ENCODE measurements around the gene ELL2. TPM values are rescaled to one million over a fixed set of nuclear protein-coding genes. Genes with fewer than 3 reads are reported as not detected.
"Not testable (repeated sequence)": the region's sequence is repeated elsewhere in the genome, so short reads cannot be mapped to it uniquely, and the experiment has no call there.

ELL2 gene
- total RNA-seq, 1 experiment from 2014 or later: 39.9 TPM

DNA sequence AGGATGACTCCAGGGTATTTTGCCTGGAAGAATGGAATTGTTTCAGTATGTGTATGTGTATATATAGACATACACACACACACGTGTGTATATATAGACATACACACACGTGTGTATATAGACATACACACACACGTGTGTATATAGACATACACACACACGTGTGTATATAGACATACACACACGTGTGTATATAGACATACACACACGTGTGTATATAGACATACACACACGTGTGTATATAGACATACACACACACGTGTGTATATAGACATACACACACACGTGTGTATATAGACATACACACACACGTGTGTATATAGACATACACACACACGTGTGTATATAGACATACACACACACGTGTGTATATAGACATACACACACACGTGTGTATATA is 34.4 kb downstream of the ELL2 start:
- not testable (repeated sequence) for H3K9me3 ChIP-seq (replicated peaks); DNase-seq (ENCODE audit: low read depth in 1 of 2, low spot score in 2 of 2); H3K4me1 ChIP-seq (replicated peaks); H3K27ac ChIP-seq; H3K27me3 ChIP-seq (replicated peaks); H3K4me3 ChIP-seq
- H3K36me3 ChIP-seq: peaks cover 19% of the 10 kb centered on the region

DNA sequence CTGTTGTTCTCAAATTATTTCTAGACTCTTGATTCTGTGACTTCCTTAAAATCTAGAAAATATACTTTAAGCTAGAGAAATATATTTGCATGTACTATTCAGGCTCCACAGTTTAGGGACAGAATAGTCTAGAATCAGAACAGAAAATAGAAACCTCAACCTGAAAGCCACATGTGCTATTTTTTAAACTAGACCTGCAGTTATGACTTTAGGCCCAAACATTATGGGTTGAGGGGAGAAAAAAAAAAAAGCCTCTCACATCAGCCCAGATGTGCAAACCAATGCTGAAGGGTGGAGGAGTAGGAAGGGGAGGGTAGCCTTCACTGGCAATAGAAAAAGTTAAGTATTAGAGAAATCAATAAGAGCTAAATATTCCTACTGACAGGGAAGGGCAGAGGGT is 35.7 kb downstream of the ELL2 start:
- DNase-seq (ENCODE audit: low read depth in 1 of 2, low spot score in 2 of 2): no peak
- no peak overlapping the region for H3K27ac ChIP-seq
- peaks cover 14% of the 10 kb centered on the region for H3K36me3 ChIP-seq
- no peaks in the 10 kb centered on the region for H3K9me3 ChIP-seq (replicated peaks)
- H3K4me1 ChIP-seq (replicated peaks): peaks cover 4% of the 10 kb centered on the region; the same call in 1 of the 2 replicates
- H3K4me3 ChIP-seq: no peak overlapping the region
- H3K27me3 ChIP-seq (replicated peaks): no peaks in the 10 kb centered on the region

DNA sequence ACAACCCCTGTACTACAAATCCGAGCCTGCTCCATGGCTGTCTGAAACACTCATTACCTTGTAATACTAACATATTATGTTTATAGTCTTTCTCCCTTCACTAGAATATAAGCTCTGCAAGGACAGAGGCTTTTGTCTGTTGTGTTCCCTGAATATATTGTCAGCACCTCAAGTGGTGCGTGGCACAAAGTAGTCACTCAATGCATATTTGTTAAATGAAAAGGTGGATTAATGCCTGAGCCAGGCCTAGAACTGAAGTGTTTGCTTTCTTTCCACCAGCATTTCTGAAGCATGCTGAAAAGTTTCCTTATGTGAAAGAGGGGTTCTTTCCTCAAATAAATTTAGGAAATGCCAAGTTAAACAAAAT is 36.3 kb downstream of the ELL2 start:
- Histone ChIP-seq H3K36me3 (peaks cover 15% of the 10 kb centered on the region), H3K4me3 (no peak overlapping the region), H3K27ac (no peak overlapping the region), H3K9me3 (replicated peaks) (no peaks in the 10 kb centered on the region), H3K27me3 (replicated peaks) (no peaks in the 10 kb centered on the region), H3K4me1 (replicated peaks) (peaks cover 4% of the 10 kb centered on the region; the same call in 1 of the 2 replicates)
- no peak for DNase-seq (ENCODE audit: low read depth in 1 of 2, low spot score in 2 of 2)

DNA sequence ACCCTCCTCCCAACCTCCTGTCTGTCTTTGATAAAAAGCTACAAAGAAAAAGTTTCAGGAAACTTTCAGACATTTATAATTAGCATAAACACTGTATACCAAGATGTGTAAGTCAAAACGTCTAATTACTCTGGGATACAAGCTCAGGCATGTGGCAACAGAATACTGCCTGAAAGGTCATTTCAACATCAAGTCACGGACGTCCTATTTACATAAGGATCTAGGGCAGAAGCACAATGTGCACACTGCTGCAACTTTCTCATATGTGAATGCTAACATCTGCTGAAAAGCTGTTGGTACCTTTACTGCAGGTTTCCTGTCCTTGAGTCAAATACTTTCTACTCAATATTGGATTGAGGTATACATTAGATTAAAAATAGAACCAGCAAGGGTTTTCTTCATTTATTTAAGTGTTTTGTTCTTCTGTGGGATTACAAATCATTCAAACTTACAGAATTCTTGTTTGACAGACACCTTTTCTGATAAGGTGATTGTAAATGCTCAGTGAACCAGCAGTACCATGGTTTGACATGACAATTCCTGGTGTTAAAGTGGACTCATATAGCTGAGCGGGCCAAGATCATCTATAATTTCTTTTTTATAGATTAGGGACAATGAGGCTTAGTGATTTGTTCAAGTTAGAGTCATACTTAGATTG is 36.8 kb downstream of the ELL2 start:
- Histone ChIP-seq H3K9me3 (replicated peaks) (no peaks in the 10 kb centered on the region), H3K4me1 (replicated peaks) (peaks cover 4% of the 10 kb centered on the region; the same call in 1 of the 2 replicates), H3K4me3 (no peak overlapping the region), H3K36me3 (peaks cover 15% of the 10 kb centered on the region), H3K27me3 (replicated peaks) (no peaks in the 10 kb centered on the region), H3K27ac (no peak overlapping the region)
- no peak for DNase-seq (ENCODE audit: low read depth in 1 of 2, low spot score in 2 of 2)

DNA sequence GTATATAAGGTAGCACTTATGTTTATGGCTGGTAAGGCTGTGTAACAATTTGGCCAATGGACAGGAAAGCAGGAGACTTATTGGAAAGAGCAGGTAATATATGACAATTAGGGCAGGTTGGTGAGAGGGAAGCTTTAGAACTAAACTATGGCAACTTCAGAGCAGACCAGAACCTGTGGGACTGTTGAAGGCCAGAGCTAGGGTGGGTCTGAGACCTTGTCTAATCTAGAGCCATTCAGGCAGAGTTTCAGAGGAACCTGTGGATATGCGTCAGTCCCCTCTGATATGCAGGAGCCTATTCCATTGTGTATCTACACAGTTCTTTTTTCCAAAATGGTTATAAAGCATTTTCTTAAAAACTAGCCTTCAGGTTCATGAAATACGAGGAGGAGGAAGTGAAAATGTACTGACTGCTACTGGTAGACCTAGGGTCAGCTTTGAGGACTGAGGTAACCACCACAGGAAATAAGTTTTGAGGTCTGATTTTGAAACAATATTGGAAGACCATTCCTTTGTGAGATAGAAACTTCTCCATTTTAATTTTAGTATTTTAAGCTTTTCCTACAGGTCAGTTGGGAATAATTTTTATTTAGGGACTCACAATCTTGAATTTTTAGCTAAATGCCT is 37.6 kb downstream of the ELL2 start:
- peaks cover 4% of the 10 kb centered on the region; the same call in 1 of the 2 replicates for H3K4me1 ChIP-seq (replicated peaks)
- no peak overlapping the region for H3K27ac ChIP-seq
- no peaks in the 10 kb centered on the region for H3K9me3 ChIP-seq (replicated peaks)
- no peak for DNase-seq (ENCODE audit: low read depth in 1 of 2, low spot score in 2 of 2)
- H3K36me3 ChIP-seq: peaks cover 15% of the 10 kb centered on the region
- no peaks in the 10 kb centered on the region for H3K27me3 ChIP-seq (replicated peaks)
- no peak overlapping the region for H3K4me3 ChIP-seq

DNA sequence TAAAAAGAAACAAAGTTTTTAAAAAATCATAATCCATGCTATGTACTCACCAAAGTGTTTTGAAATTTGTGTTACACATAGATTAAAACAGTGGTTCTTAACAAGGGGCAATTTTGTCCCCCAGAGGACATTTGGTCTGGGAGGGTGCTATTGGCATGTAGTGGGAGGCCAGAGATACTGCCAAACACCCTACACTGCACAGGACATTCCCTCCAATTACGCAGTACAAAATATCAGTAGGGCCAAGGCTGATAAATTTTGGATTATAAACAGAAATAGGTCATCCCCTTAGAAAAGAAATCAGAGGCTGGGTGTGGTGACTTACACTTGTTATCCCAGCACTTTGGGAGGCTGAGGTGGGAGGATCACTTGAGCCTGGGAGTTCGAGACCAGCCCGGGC is 38.9 kb downstream of the ELL2 start:
- Histone ChIP-seq H3K27ac (no peak overlapping the region), H3K36me3 (peaks cover 17% of the 10 kb centered on the region), H3K4me1 (replicated peaks) (peaks cover 4% of the 10 kb centered on the region; the same call in 1 of the 2 replicates), H3K27me3 (replicated peaks) (no peaks in the 10 kb centered on the region), H3K4me3 (no peak overlapping the region), H3K9me3 (replicated peaks) (no peaks in the 10 kb centered on the region)
- DNase-seq (ENCODE audit: low read depth in 1 of 2, low spot score in 2 of 2): no peak

DNA sequence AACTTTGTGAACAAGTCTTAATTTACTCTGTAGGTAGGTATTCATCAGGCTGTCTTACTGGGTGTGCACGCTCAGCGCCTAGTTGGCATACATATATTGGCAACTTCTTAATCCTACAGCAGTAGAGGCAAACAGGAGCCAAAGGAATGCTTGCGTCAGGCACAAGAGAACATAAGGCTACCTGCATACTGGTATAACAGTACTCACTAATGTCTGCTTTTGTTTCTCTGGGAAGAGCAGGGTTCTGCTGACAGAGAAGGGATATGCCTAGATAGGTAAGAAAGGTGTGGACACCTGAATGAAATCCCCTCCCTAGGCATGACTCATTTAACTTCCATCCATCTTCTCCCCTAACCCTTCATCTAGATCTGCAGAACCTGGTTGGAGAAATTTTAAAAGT is 40.1 kb downstream of the ELL2 start:
- Histone ChIP-seq H3K27ac (no peak overlapping the region), H3K27me3 (replicated peaks) (no peaks in the 10 kb centered on the region), H3K36me3 (peaks cover 16% of the 10 kb centered on the region), H3K9me3 (replicated peaks) (no peaks in the 10 kb centered on the region), H3K4me1 (replicated peaks) (peaks cover 4% of the 10 kb centered on the region; the same call in 1 of the 2 replicates), H3K4me3 (no peak overlapping the region)
- no peak for DNase-seq (ENCODE audit: low read depth in 1 of 2, low spot score in 2 of 2)

DNA sequence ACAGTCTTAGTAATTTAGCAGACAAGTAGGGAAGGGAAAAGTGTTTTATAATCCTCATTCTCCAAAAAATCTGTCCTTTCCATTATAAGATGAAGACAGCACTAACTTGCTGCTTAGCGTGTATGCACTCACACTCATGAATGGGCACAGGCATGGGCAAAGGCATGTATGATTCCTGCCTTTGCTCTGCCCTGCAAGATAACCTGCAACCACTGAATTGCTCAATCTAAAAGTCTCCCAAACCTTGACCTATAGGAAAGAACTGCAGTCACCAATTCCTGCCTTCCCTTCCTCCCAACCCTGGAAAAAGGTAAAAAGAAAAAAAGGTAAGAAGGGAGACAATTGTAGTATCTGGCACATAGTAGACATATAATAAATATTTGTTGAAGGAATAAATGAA is 40.8 kb downstream of the ELL2 start:
- Histone ChIP-seq H3K36me3 (peaks cover 16% of the 10 kb centered on the region), H3K27me3 (replicated peaks) (no peaks in the 10 kb centered on the region), H3K9me3 (replicated peaks) (no peaks in the 10 kb centered on the region), H3K4me3 (no peak overlapping the region), H3K27ac (no peak overlapping the region), H3K4me1 (replicated peaks) (peaks cover 4% of the 10 kb centered on the region; the same call in 1 of the 2 replicates)
- no peak for DNase-seq (ENCODE audit: low read depth in 1 of 2, low spot score in 2 of 2)

DNA sequence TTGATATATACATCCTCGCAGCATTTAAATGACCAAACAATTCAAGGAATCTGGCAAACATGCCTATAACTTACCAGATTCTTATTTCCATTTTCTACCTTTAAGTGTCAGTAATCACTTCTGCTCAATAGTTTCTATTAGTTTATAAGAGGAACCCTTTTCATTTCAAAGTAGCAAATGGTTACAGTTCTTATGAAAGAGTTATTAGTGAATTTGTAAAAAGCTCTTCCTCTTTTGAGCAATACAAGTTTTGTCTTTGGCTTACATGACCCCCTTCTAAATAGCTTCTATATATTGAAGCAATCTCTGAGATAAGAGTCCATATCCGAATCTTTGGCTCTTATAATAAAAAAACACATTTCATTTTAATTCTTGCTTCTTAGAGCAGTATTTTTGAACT is 42.0 kb downstream of the ELL2 start:
- no peak overlapping the region for H3K4me3 ChIP-seq
- H3K4me1 ChIP-seq (replicated peaks): no peaks in the 10 kb centered on the region
- DNase-seq (ENCODE audit: low read depth in 1 of 2, low spot score in 2 of 2): no peak
- no peaks in the 10 kb centered on the region for H3K9me3 ChIP-seq (replicated peaks)
- peaks cover 14% of the 10 kb centered on the region for H3K36me3 ChIP-seq
- H3K27ac ChIP-seq: no peak overlapping the region
- H3K27me3 ChIP-seq (replicated peaks): no peaks in the 10 kb centered on the region

DNA sequence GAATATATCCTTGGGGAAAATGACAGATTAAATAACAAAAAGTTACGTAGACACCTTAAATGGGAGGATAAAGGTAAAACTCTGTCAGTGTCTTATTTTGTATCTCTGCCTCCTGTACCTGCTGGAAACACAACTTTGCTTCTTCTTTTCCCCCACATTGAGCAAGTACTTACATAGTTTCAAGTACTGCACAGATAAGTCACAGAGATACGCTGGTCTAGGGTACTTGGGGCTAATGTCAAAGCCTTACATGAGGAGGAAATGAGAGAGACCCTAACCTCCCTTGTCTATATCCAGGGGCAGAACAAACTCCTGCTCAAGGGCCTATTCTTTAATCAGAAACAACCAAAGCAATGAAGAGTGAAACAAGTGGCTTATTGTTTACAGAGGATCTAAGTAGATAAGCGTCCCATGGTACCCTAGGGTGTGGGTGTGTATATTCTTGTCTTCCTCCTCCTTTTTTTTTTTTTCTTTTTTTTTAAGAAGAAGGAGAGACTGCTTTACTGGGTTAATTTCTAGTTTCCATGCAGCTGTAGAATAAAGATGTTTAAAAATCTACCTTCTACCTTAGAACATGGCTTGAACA is 43.1 kb downstream of the ELL2 start:
- Histone ChIP-seq H3K36me3 (peaks cover 14% of the 10 kb centered on the region), H3K27me3 (replicated peaks) (no peaks in the 10 kb centered on the region), H3K9me3 (replicated peaks) (no peaks in the 10 kb centered on the region), H3K27ac (no peak overlapping the region), H3K4me3 (no peak overlapping the region), H3K4me1 (replicated peaks) (no peaks in the 10 kb centered on the region)
- DNase-seq (ENCODE audit: low read depth in 1 of 2, low spot score in 2 of 2): no peak

DNA sequence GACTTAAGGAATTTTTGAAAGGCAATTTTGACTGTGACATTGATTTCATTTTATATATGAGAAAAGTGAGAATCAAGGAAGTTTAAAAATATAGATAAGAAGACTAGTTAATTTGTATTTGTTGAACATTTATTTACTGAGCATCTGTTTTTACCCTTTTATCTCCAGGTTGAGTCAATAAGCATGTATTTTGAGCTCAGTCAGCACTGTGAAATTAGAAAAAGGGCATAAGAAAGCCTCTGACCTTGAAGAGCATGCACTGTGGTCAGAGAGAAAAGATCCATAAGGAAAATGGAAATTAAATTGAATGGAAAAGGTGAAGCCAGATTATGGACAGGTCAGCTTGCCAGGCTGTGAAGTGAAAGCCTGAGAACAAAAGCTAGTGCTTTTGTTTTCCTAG is 44.4 kb downstream of the ELL2 start:
- no peak overlapping the region for H3K4me3 ChIP-seq
- no peak overlapping the region for H3K27ac ChIP-seq
- no peaks in the 10 kb centered on the region for H3K9me3 ChIP-seq (replicated peaks)
- no peak for DNase-seq (ENCODE audit: low read depth in 1 of 2, low spot score in 2 of 2)
- peaks cover 22% of the 10 kb centered on the region for H3K36me3 ChIP-seq
- peaks cover 5% of the 10 kb centered on the region; the same call in 1 of the 2 replicates for H3K4me1 ChIP-seq (replicated peaks)
- H3K27me3 ChIP-seq (replicated peaks): no peaks in the 10 kb centered on the region

DNA sequence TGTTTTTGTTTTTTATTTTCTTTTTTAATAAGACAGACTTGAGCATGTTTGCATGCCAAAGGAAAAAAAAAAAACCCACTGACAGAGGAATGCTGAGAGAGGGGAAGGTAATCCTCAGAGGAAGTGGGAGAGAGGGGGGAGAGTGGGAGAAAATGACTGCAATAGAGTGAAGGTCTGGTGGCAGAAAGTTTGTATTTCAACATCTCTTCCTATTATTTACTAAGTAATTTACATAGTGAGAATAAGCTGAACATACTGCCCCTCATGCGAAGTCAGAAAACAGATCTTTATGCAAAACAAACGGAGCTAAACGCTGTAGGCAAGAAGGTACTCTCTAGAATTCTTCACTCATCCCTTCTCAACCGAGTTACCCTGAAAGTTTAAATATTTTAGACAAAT is 45.0 kb downstream of the ELL2 start:
- DNase-seq (ENCODE audit: low read depth in 1 of 2, low spot score in 2 of 2): no peak
- peaks cover 24% of the 10 kb centered on the region for H3K36me3 ChIP-seq
- H3K27me3 ChIP-seq (replicated peaks): no peaks in the 10 kb centered on the region
- no peaks in the 10 kb centered on the region for H3K9me3 ChIP-seq (replicated peaks)
- no peak overlapping the region for H3K4me3 ChIP-seq
- H3K4me1 ChIP-seq (replicated peaks): peaks cover 5% of the 10 kb centered on the region; the same call in 1 of the 2 replicates
- no peak overlapping the region for H3K27ac ChIP-seq

DNA sequence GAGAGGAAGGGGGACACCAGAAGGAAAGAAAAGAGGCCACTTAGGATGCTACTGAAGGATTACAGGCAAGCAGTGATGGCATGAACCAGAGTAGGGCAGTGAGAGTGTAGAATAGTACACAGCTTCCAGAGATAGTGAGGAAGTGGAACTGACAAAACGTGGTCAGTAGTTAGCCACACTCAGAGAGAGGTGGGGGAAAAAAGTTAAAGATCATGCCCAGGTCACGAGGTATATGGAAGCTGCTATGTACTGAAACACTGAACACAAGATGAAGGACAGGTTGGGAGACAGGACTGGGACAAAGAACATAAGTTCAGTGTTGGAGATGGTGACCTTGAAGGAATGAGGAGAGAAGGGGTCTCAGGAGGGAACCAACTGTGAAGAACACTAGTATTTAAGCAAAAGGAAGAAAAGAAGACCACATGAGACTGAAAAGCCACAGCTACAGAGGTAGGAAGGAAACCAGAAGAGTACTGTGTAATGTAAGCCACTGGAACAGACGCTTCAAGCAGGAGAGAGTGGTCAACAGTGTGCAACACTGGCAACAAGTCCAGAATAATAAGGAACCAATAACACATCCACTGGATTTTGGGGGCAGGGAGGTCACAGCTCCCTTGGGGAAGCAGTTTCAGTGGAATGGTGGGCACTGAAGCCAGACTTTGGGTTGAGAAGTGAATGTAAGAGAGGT is 45.5 kb downstream of the ELL2 start:
- H3K36me3 ChIP-seq: peaks cover 24% of the 10 kb centered on the region

DNA sequence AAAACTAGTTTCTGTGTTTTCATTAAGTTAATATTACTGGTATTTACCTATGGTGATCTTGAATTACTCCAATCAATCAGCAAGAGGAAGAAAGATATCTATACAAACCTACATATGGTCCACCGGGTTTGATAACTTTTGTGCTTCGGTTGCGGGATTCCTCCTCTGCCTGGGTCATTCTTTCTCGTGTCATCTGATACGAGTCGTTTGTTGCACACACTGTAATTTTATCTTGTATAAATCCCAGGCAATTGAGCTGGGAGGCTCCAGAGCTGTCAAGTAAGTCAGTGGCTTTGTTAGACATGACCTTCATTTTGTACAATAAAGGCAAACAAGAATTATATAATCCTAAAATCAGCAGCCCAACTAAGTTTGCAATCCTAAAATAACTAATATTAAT is 48.0 kb downstream of the ELL2 start:
- Histone ChIP-seq H3K9me3 (replicated peaks) (no peaks in the 10 kb centered on the region), H3K36me3 (peaks cover 33% of the 10 kb centered on the region), H3K27ac (no peak overlapping the region), H3K4me3 (no peak overlapping the region), H3K27me3 (replicated peaks) (no peaks in the 10 kb centered on the region), H3K4me1 (replicated peaks) (peaks cover 5% of the 10 kb centered on the region; the same call in 1 of the 2 replicates)
- no peak for DNase-seq (ENCODE audit: low read depth in 1 of 2, low spot score in 2 of 2)

More for the DNA sequence above, 45.5 kb downstream of the ELL2 start:
- Histone ChIP-seq H3K27ac (no peak overlapping the region), H3K4me1 (replicated peaks) (peaks cover 5% of the 10 kb centered on the region; the same call in 1 of the 2 replicates), H3K4me3 (no peak overlapping the region), H3K9me3 (replicated peaks) (no peaks in the 10 kb centered on the region), H3K27me3 (replicated peaks) (no peaks in the 10 kb centered on the region)
- DNase-seq (ENCODE audit: low read depth in 1 of 2, low spot score in 2 of 2): no peak

All from SJSA1 (cell line).